ENCODE results near the gene SGCB.
A peak's percentile ranks its signal among the peaks of the same experiment; 100 is the strongest.
"Not testable (repeated sequence)": the region's sequence is repeated elsewhere in the genome, so short reads cannot be mapped to it uniquely, and the experiment has no call there.

The SGCB gene, protein sequence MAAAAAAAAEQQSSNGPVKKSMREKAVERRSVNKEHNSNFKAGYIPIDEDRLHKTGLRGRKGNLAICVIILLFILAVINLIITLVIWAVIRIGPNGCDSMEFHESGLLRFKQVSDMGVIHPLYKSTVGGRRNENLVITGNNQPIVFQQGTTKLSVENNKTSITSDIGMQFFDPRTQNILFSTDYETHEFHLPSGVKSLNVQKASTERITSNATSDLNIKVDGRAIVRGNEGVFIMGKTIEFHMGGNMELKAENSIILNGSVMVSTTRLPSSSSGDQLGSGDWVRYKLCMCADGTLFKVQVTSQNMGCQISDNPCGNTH

DNA sequence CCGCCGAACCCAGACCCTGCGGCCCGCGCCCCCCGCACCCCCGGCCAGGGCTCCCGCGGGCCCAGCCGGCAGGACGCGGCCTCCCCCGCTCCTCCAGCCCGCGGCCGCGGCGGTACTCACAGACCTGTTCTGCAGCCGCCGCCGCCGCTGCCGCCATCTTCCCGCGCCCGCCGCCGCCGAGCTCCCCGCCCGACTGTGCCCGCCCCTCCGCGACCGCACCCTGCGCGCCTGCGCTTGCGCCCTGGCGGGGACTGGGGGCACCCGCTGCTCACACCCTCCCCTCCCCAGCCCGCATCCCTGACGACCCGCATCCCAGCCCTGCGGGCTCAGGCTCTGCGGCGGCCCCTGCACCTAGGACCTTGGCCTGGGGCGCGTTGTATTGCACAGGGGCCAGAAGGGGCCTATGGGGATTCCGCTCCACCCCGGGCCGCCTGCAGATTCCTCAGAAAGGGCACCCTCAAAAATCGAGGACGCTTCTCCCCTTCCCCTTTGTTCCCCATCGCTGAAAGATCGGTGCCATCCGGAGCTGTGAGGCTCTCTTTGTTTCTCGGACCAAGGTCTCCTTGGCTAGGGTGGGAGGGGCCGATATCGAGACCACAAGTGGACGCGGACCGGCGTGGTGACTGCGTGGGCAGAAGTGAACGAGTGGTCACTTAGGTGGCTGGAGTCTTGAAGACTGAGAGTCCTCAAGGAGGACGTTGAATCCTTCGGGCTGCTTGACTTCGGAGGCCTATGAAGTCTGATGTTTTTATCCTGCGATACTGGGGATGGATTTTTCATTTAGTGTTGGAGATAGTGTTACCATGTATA is at the start of gene SGCB:
SGCB (minus strand) TSS at position 197 of the 810 bp plus-strand sequence; CDS start at position 157, 40 bp downstream.
- no peaks in the 10 kb centered on the region for H3K9me3 ChIP-seq (ENCODE audit: insufficient read depth, low read depth, low read length)
- H3K27me3 ChIP-seq (ENCODE audit: insufficient read depth, low read length): peaks cover 34% of the 10 kb centered on the region
- peaks cover 4% of the 10 kb centered on the region; the same call in 1 of the 2 replicates for H3K36me3 ChIP-seq (ENCODE audit: insufficient read depth, low read depth, low read length)
- peak within 1 kb of the TSS; percentile 82 for H3K4me3 ChIP-seq (ENCODE audit: low read length)
- peak within 1 kb of the TSS; percentile 86 for H3K9ac ChIP-seq (ENCODE audit: low read depth, low read length)
- peak within 1 kb of the TSS; percentile 82 for H3K27ac ChIP-seq (ENCODE audit: low read length)
- H3K4me1 ChIP-seq (ENCODE audit: insufficient read depth, low read length): peaks cover 6% of the 10 kb centered on the region; the same call in 1 of the 2 replicates

DNA sequence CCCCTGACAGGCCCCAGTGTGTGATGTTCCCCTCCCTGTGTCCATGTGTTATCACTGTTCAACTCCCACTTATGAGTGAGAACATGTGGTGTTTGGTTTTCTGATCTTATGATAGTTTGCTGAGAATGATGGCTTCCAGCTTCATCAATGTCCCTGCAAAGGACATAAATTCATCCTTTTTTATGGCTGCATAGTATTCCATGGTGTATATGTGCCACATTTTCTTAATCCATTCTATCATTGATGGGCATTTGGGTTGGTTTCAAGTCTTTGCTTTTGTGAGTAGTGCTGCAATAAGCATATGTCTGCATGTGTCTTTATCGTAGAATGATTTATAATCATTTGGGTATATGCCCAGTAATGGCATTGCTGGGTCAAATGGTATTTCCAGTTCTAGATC is 48.3 kb upstream of the SGCB start:
- not testable (repeated sequence) for H3K27ac ChIP-seq (ENCODE audit: low read length); H3K4me3 ChIP-seq (ENCODE audit: low read length); H3K4me1 ChIP-seq (ENCODE audit: insufficient read depth, low read length); H3K27me3 ChIP-seq (ENCODE audit: insufficient read depth, low read length); H3K9me3 ChIP-seq (ENCODE audit: insufficient read depth, low read depth, low read length); H3K9ac ChIP-seq (ENCODE audit: low read depth, low read length); H3K36me3 ChIP-seq (ENCODE audit: insufficient read depth, low read depth, low read length)

DNA sequence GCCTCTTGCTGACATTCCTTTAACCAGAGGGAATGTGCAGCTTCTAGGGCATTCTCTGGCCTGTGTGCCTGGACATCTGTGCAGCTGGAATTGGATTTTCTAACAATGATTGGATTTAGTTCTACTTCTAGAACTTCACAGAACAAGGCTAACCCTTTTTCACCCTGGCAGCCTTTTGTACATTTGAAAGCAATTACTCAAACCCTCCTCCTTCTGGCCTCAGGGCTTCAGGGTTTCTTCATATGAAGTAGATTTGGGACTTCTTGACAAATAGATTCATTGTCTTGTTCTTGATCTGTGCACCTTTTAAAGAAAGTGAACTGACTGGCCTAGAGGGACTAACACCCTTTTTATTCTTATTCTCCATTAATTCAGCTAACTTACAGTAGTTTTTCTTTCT is 43.1 kb upstream of the SGCB start:
- H3K27me3 ChIP-seq (ENCODE audit: insufficient read depth, low read length): peaks cover 10% of the 10 kb centered on the region
- H3K4me1 ChIP-seq (ENCODE audit: insufficient read depth, low read length): no peaks in the 10 kb centered on the region
- H3K27ac ChIP-seq (ENCODE audit: low read length): no peak overlapping the region
- no peak overlapping the region for H3K9ac ChIP-seq (ENCODE audit: low read depth, low read length)
- H3K4me3 ChIP-seq (ENCODE audit: low read length): no peak overlapping the region
- no peaks in the 10 kb centered on the region for H3K36me3 ChIP-seq (ENCODE audit: insufficient read depth, low read depth, low read length)
- no peaks in the 10 kb centered on the region for H3K9me3 ChIP-seq (ENCODE audit: insufficient read depth, low read depth, low read length)

DNA sequence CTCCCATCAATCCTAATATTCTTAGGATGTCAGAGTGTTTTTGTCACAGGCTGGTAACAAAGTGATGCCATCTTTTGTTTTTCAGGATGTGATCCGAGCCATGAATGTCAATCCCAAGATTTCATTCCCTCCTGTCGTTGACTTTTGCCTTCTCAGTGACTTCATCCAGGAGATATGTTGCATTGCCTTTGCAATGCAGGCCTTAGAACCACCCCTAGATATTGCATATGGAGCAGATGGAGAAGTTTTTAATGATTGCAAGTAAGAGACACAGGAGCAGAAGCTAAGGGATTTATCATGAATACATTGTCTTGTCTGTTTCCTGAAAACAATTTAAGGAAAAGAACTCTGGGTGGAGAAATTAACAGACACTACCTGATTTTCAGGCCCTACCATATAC is 41.6 kb upstream of the SGCB start:
- H3K27ac ChIP-seq (ENCODE audit: low read length): no peak overlapping the region
- H3K9ac ChIP-seq (ENCODE audit: low read depth, low read length): no peak overlapping the region
- H3K4me1 ChIP-seq (ENCODE audit: insufficient read depth, low read length): no peaks in the 10 kb centered on the region
- H3K27me3 ChIP-seq (ENCODE audit: insufficient read depth, low read length): peaks cover 13% of the 10 kb centered on the region
- H3K9me3 ChIP-seq (ENCODE audit: insufficient read depth, low read depth, low read length): no peaks in the 10 kb centered on the region
- no peak overlapping the region for H3K4me3 ChIP-seq (ENCODE audit: low read length)
- no peaks in the 10 kb centered on the region for H3K36me3 ChIP-seq (ENCODE audit: insufficient read depth, low read depth, low read length)

DNA sequence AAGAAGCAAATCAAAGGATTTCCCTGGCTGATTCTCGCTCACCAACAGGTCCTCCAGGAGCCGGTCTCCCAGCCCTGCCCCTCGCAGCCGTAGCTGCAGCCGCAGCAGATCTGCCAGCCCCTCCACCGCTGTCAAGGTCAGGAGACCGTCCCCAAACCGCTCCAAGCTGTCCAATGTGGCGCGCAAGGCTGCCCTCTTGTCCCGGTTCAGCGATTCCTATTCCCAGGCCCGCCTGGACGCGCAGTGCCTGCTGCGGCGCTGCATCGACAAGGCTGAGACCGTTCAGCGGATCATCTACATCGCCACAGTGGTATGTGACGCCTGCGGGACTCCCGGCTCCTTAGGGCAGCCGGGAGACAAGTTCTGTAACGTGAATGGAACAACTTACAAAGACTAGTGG is 38.6 kb upstream of the SGCB start:
- no peaks in the 10 kb centered on the region for H3K36me3 ChIP-seq (ENCODE audit: insufficient read depth, low read depth, low read length)
- peaks cover 13% of the 10 kb centered on the region for H3K27me3 ChIP-seq (ENCODE audit: insufficient read depth, low read length)
- H3K4me1 ChIP-seq (ENCODE audit: insufficient read depth, low read length): no peaks in the 10 kb centered on the region
- no peak overlapping the region for H3K27ac ChIP-seq (ENCODE audit: low read length)
- peak overlapping the region; percentile 54 for H3K4me3 ChIP-seq (ENCODE audit: low read length)
- no peak overlapping the region for H3K9ac ChIP-seq (ENCODE audit: low read depth, low read length)
- no peaks in the 10 kb centered on the region for H3K9me3 ChIP-seq (ENCODE audit: insufficient read depth, low read depth, low read length)

DNA sequence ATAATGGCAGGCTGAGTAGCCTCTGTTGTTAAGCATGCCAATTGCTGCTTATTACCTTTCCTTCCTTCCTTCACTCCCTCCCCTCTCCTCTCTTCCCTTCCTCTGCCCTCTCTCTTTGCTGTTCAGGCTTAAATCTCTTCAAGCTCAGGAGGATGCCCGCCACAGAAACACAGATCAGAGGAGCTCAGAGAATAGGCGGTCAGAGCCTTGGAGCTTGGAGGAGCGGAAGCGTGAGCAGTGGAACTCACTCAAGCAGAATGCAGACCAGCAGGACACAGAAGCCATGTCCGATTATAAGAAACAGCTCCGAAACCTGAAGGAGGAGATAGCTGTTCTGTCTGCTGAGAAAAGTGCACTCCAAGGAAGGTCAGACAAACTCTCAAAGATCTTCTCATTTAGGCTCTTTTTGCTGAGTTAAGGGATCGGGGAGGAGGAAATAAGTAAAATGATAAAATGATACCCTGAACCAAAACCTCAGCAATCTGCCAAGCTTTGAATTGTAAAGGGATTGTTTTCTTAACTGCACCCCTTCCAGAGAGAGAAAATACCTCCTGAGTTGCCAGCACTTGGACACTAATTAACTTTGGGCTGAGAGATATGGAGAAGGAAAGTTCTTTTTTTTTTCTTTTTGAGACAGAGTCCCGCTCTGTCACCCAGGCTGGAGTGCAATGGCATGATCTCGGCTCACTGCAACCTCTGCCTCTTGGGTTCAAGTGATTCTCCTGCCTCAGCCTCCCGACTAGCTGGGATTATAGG is 33.9 kb upstream of the SGCB start:
- Histone ChIP-seq H3K36me3 (ENCODE audit: insufficient read depth, low read depth, low read length) (no peaks in the 10 kb centered on the region), H3K27ac (ENCODE audit: low read length) (no peak overlapping the region), H3K27me3 (ENCODE audit: insufficient read depth, low read length) (peaks cover 8% of the 10 kb centered on the region), H3K9ac (ENCODE audit: low read depth, low read length) (no peak overlapping the region), H3K4me3 (ENCODE audit: low read length) (no peak overlapping the region), H3K9me3 (ENCODE audit: insufficient read depth, low read depth, low read length) (no peaks in the 10 kb centered on the region), H3K4me1 (ENCODE audit: insufficient read depth, low read length) (no peaks in the 10 kb centered on the region)

DNA sequence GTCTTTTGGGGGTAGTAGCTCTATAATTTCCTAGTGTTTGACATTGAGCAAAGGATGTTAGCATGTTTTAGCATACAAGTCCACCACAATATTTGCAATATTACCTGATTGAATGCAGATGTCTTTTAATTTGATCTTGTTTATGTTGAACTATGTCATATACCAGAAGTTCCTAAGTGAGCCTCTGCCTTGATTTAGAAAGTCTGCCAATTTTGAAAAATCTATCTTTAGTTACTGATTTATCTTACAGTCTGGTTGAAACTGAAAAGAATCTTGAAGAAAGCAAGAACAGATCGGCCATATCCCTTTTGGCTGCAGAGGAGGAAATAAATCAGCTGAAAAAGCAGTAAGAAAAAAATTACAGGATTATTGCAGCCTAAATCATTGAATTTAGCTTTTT is 31.5 kb upstream of the SGCB start:
- H3K4me1 ChIP-seq (ENCODE audit: insufficient read depth, low read length): no peaks in the 10 kb centered on the region
- no peaks in the 10 kb centered on the region for H3K9me3 ChIP-seq (ENCODE audit: insufficient read depth, low read depth, low read length)
- H3K27ac ChIP-seq (ENCODE audit: low read length): no peak overlapping the region
- no peak overlapping the region for H3K9ac ChIP-seq (ENCODE audit: low read depth, low read length)
- no peak overlapping the region for H3K4me3 ChIP-seq (ENCODE audit: low read length)
- no peaks in the 10 kb centered on the region for H3K27me3 ChIP-seq (ENCODE audit: insufficient read depth, low read length)
- no peaks in the 10 kb centered on the region for H3K36me3 ChIP-seq (ENCODE audit: insufficient read depth, low read depth, low read length)

DNA sequence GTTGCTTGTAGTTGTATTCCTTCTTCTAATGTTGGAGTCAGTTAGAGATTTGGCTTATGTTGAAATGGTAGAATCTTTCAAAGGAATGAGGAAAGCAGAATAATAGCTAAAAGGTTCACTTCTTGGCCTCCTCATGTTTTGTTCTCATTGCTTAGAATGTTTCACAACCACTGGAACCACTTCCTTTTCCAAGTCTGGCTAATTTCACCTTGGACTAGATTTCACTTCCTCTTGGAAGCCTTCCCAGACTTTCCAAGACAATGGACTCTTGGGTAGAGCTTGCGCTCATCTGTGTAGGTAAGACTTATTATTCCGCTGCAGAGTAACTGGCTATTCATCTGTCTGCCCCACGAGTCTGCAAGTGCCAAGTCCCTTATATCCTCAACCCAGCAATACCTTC is 21.3 kb upstream of the SGCB start:
- Histone ChIP-seq H3K36me3 (ENCODE audit: insufficient read depth, low read depth, low read length) (no peaks in the 10 kb centered on the region), H3K9me3 (ENCODE audit: insufficient read depth, low read depth, low read length) (no peaks in the 10 kb centered on the region), H3K9ac (ENCODE audit: low read depth, low read length) (no peak overlapping the region), H3K4me1 (ENCODE audit: insufficient read depth, low read length) (no peaks in the 10 kb centered on the region), H3K27ac (ENCODE audit: low read length) (no peak overlapping the region), H3K4me3 (ENCODE audit: low read length) (no peak overlapping the region), H3K27me3 (ENCODE audit: insufficient read depth, low read length) (no peaks in the 10 kb centered on the region)

DNA sequence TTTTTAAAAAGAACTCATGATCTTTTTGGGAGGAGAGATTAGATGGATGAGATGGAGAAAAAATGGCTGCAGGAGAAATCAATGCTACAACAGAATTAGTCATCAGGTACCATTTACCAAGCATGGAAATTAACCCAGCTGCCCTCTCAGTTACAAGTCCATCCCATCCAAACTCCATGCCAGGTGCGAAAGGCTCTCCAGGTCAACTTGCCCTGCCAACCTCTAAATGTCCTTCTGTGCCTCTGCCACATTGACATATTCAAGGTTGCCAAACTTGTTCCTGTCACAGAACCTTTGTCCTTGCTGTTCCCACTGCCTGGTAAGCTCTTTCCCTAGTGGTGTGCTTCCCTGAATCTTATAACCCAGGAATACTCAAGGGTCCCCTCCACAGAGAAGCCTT is 20.2 kb upstream of the SGCB start:
- H3K9ac ChIP-seq (ENCODE audit: low read depth, low read length): no peak overlapping the region
- H3K4me3 ChIP-seq (ENCODE audit: low read length): no peak overlapping the region
- H3K27ac ChIP-seq (ENCODE audit: low read length): no peak overlapping the region
- H3K9me3 ChIP-seq (ENCODE audit: insufficient read depth, low read depth, low read length): no peaks in the 10 kb centered on the region
- peaks cover 5% of the 10 kb centered on the region for H3K27me3 ChIP-seq (ENCODE audit: insufficient read depth, low read length)
- H3K4me1 ChIP-seq (ENCODE audit: insufficient read depth, low read length): no peaks in the 10 kb centered on the region
- H3K36me3 ChIP-seq (ENCODE audit: insufficient read depth, low read depth, low read length): no peaks in the 10 kb centered on the region

DNA sequence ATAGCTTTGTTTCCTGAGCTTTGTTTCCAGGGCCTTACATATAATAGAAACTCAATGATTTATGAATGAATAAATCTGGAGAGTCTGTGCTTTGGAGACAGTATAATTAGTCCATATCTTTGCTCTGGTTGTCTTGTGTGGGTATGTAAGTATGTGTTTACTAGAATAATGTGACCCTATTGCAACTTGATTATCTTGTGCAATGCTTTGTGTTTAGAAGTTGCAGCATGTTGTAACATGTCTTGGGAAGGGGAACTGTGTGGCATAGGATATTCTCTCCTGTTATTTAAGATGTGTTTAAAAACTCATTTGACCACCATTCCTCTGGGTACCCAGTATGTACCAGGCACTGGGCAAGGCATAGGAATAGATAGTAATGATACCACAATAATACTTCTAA is 19.1 kb upstream of the SGCB start:
- Histone ChIP-seq H3K27ac (ENCODE audit: low read length) (no peak overlapping the region), H3K36me3 (ENCODE audit: insufficient read depth, low read depth, low read length) (no peaks in the 10 kb centered on the region), H3K9ac (ENCODE audit: low read depth, low read length) (no peak overlapping the region), H3K4me3 (ENCODE audit: low read length) (no peak overlapping the region), H3K27me3 (ENCODE audit: insufficient read depth, low read length) (peaks cover 16% of the 10 kb centered on the region), H3K4me1 (ENCODE audit: insufficient read depth, low read length) (peaks cover 7% of the 10 kb centered on the region; the same call in 1 of the 2 replicates), H3K9me3 (ENCODE audit: insufficient read depth, low read depth, low read length) (no peaks in the 10 kb centered on the region)

DNA sequence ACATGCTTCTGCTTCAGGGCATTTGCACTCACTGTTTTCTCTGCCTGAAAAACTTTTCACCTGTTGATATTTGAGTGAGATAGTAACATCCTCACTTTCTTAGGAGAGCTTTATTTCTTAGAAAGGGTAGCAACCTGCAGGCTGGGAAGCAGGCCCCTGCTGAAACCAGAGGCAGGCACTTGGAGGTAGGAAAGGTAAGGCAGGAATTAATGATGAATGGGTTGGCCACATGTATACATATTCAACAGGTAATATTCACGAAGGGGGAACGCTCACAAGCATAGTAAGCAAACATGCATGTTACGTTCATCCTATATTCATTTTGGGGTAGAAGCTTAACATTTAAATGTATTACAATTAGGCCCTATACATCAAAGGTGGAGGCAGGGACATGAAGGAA is 16.2 kb upstream of the SGCB start:
- peaks cover 14% of the 10 kb centered on the region; the same call in 1 of the 2 replicates for H3K4me1 ChIP-seq (ENCODE audit: insufficient read depth, low read length)
- H3K27me3 ChIP-seq (ENCODE audit: insufficient read depth, low read length): peaks cover 40% of the 10 kb centered on the region
- H3K4me3 ChIP-seq (ENCODE audit: low read length): no peak overlapping the region
- H3K36me3 ChIP-seq (ENCODE audit: insufficient read depth, low read depth, low read length): no peaks in the 10 kb centered on the region
- H3K27ac ChIP-seq (ENCODE audit: low read length): no peak overlapping the region
- peaks cover 6% of the 10 kb centered on the region; the same call in 1 of the 2 replicates for H3K9me3 ChIP-seq (ENCODE audit: insufficient read depth, low read depth, low read length)
- no peak overlapping the region for H3K9ac ChIP-seq (ENCODE audit: low read depth, low read length)

Data from iPS-20b (cell line).